Vagina (tissue), 2 donors: Measurements from ENCODE around the gene B4GALNT1. TPM values are rescaled to one million over a fixed set of nuclear protein-coding genes. Genes with fewer than 3 reads are reported as not detected.

ENCODE experiments used
- DNase-seq, 2 donors: peaks; one replicate each; pipeline ENCODE4 v3.0.0-alpha.2; 2017; ENCODE audit errors: extremely low spot score in 2 of 2
- H3K27ac ChIP-seq: fragments of 200-600 bp; sonication (generic); one replicate; pipeline ENCODE4 v1.5.1; 2019
- H3K27me3 ChIP-seq: fragments of 200-600 bp; sonication (generic); one replicate; pipeline ENCODE4 v1.5.1; 2019
- H3K36me3 ChIP-seq, 2 donors: fragments of 200-600 bp; sonication (generic); one replicate each; pipeline ENCODE4 v1.5.1; 2017 to 2019
- H3K4me1 ChIP-seq: fragments of 200-600 bp; sonication (generic); one replicate; pipeline ENCODE4 v1.5.1; 2019
- H3K4me3 ChIP-seq, 2 donors: fragments of 200-600 bp; sonication (generic); 1 replicate in 1 of 2; 2 replicates in 1 of 2; pipeline ENCODE4 v1.5.1; 2016 to 2019
- H3K9me3 ChIP-seq: fragments of 200-600 bp; sonication (generic); one replicate; pipeline ENCODE4 v1.5.1; 2019
- CTCF ChIP-seq, 3 experiments: fragments of 450-650 bp in 2 of 3; fragments of 200-600 bp in 1 of 3; sonication (generic) in 1 of 3; IDR thresholded peaks; one replicate each; pipeline ENCODE4 v1.5.1; 2017 to 2019; ENCODE audit warnings: antibody characterized with exemption in 3 of 3, mild to moderate bottlenecking in 2 of 3, moderate library complexity in 2 of 3
- POLR2A ChIP-seq, 2 donors: fragments of 450-650 bp; IDR thresholded peaks; one replicate each; pipeline ENCODE4 v1.6.1; 2017; ENCODE audit warnings: antibody characterized with exemption in 2 of 2, mild to moderate bottlenecking in 2 of 2, moderate library complexity in 2 of 2
- POLR2AphosphoS5 ChIP-seq, 2 donors: sonication (generic); formaldehyde crosslinking; IDR thresholded peaks; one replicate each; pipeline ENCODE4 v1.9.0; 2017; ENCODE audit warnings: antibody characterized with exemption in 2 of 2, mild to moderate bottlenecking in 2 of 2, low read depth in 1 of 2; ENCODE audit not compliant: insufficient read depth in 1 of 2
- intact Hi-C: fragments of 100-400 bp; cut with DNase I; formaldehyde crosslinking; loops from one replicate; pipeline ENCODE4 v1.15.1; 2023
- total RNA-seq: library from RNA; depleted of rRNA; stranded (reverse); fragments of >200 nt; gene quantifications from one replicate; pipeline ENCODE4 v1.2.3, GENCODE V29; 2016

B4GALNT1 gene
- total RNA-seq, 1 donor from 2014 or later: 7.6 TPM

- peak overlapping the region; percentile 92 for H3K27ac ChIP-seq
- no peaks in the 10 kb centered on the region for H3K36me3 ChIP-seq
- peak overlapping the region; percentile 62 to 63 for H3K4me3 ChIP-seq
- no peaks in the 10 kb centered on the region for H3K27me3 ChIP-seq
- intact Hi-C loops: loop anchor here (5.0 kb wide), 1 partner anchor 1988 kb away; the partner anchor contains the start of gene SLC16A7
- H3K4me1 ChIP-seq: peaks cover 35% of the 10 kb centered on the region
- no peaks in the 10 kb centered on the region for H3K9me3 ChIP-seq
- DNase-seq: no peak
- TF ChIP-seq POLR2A (IDR thresholded peaks at IDR 0.05) (no peak), CTCF (IDR thresholded peaks at IDR 0.05) (no peak), POLR2AphosphoS5 (IDR thresholded peaks at IDR 0.05; ENCODE audit: insufficient read depth in 1 of 2, low read depth in 1 of 2) (no peak)
These were observed 23.8 kb downstream of the B4GALNT1 start for GRCh38 chr12:57609101-57609780.

DNA sequence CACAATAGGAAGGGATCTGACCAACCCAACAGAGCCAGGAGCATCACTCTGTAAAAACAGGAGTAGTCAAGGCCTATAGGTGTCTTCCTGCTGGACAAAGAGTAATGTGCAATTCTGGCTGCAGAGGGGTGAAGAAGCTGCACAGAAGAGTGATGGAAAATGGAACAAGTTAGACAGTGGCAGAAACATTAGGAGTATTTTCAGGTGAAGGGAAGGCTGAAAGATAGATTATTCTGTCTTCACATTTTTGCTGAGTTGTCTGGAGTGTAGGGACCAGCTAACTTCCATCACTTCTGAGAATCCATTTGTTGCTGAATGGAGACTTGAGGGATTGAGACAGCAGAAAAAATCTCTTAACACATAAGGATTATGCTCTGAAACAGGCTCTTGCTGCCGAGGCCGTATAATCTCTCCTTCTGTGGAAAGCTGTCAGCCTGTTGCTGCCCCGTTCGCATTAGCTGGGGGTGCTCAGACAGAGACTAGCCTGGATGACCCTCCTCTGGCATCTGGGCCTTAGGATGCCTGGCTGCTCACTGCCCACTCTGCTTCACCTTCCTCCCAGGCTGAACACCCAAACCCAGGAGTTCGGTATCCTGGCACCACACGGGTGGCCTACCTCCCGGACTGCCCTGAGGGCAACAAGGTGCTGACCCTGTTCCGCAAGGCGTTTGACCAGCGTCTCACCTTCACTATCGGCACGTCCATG lies 24.9 kb downstream of the B4GALNT1 start:
- TF ChIP-seq POLR2AphosphoS5 (IDR thresholded peaks at IDR 0.05; ENCODE audit: insufficient read depth in 1 of 2, low read depth in 1 of 2): no peak
- no peak for TF ChIP-seq POLR2A (IDR thresholded peaks at IDR 0.05)
- no peak for TF ChIP-seq CTCF (IDR thresholded peaks at IDR 0.05)
- no peak for DNase-seq
- no peaks in the 10 kb centered on the region for H3K36me3 ChIP-seq
- peaks cover 46% of the 10 kb centered on the region for H3K4me1 ChIP-seq
- no peak overlapping the region for H3K4me3 ChIP-seq
- no peaks in the 10 kb centered on the region for H3K9me3 ChIP-seq
- H3K27ac ChIP-seq: no peak overlapping the region
- H3K27me3 ChIP-seq: no peaks in the 10 kb centered on the region
- intact Hi-C loops: loop anchor here (5.0 kb wide), 1 partner anchor 1989 kb away; the partner anchor contains the start of gene SLC16A7

DNA sequence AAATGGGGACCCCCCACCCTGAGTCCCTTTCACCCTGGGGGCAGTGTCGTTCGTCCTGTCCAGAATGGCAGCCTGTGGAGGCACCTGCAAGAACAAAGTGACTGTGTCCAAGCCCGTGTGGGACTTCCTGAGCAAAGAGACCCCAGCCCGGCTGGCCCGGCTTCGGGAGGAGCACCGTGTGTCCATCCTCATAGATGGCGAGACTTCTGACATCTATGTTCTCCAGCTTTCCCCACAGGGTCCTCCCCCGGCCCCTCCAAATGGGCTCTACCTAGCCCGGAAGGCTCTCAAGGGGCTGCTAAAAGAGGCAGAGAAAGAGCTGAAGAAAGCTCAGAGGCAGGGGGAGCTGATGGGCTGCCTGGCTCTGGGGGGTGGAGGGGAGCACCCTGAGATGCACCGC lies 26.2 kb downstream of the B4GALNT1 start:
- intact Hi-C loops: loop anchor here (5.0 kb wide), 1 partner anchor 1990 kb away; the partner anchor contains the start of gene SLC16A7
- Histone ChIP-seq H3K9me3 (no peaks in the 10 kb centered on the region), H3K36me3 (no peaks in the 10 kb centered on the region), H3K27ac (peak overlapping the region; percentile 7), H3K27me3 (no peaks in the 10 kb centered on the region), H3K4me1 (peaks cover 35% of the 10 kb centered on the region), H3K4me3 (no peak overlapping the region)
- DNase-seq: no peak
- TF ChIP-seq POLR2AphosphoS5 (IDR thresholded peaks at IDR 0.05; ENCODE audit: insufficient read depth in 1 of 2, low read depth in 1 of 2): no peak

DNA sequence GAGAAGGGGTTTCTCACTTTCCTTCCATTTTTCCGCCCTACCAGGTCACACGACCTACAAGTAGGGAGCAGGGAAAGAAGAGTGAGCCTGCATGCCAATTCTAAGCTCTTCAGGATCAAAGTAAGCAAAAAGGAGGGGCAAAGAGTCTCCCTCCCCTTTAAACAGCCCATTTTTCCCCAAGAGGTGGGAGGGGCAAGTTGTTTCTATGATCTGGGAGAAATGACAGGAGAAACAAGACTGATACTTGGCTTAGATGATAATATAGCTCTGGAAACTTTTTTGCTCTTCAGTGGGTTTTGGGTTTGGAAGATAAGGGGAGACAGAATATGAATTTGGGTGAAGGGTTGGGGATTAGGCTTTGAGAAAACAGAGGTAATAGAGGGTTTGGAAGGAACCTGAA lies 26.6 kb downstream of the B4GALNT1 start:
- Histone ChIP-seq H3K27me3 (no peaks in the 10 kb centered on the region), H3K4me1 (peaks cover 31% of the 10 kb centered on the region), H3K36me3 (peaks cover 0 to 4% of the 10 kb centered on the region in 2 donors), H3K9me3 (no peaks in the 10 kb centered on the region), H3K27ac (peak overlapping the region; percentile 99), H3K4me3 (no peak overlapping the region)
- DNase-seq: no peak
- intact Hi-C loops: loop anchor here (5.0 kb wide), 1 partner anchor 1991 kb away; the partner anchor contains the start of gene SLC16A7
- no peak for TF ChIP-seq POLR2AphosphoS5 (IDR thresholded peaks at IDR 0.05; ENCODE audit: insufficient read depth in 1 of 2, low read depth in 1 of 2)
- no peak for TF ChIP-seq POLR2A (IDR thresholded peaks at IDR 0.05)
- no peak for TF ChIP-seq CTCF (IDR thresholded peaks at IDR 0.05)

DNA sequence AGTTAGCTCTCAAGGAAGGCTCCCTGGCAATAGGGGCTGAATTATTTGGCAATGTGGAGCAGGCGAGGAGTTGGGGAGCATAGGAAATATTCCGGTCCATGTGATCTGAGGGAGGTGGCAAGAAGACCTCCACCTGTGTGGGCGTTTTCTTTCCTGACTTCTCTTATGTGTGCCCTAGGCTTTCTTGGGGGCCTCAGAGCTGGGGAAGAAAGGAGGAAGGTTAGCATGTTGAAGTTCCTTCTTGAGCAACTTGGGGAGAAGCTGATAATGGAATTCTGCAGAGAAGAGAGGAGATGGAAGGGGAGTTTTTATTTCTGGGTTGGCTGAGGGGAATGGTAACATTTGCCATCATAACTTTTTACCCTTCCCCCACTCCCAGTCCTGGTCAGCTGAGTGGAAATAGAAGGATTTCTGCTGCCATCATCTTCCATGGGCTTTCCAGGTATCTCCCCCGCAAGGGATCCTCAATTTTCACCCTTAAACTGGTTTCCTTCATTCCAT lies 27.1 kb downstream of the B4GALNT1 start:
- TF ChIP-seq POLR2A (IDR thresholded peaks at IDR 0.05) (no peak), POLR2AphosphoS5 (IDR thresholded peaks at IDR 0.05; ENCODE audit: insufficient read depth in 1 of 2, low read depth in 1 of 2) (no peak), CTCF (IDR thresholded peaks at IDR 0.05) (no peak)
- H3K36me3 ChIP-seq: peaks cover 0 to 7% of the 10 kb centered on the region in 2 donors
- H3K27ac ChIP-seq: peak overlapping the region; percentile 99
- no peak for DNase-seq
- H3K4me1 ChIP-seq: peaks cover 28% of the 10 kb centered on the region
- no peaks in the 10 kb centered on the region for H3K27me3 ChIP-seq
- H3K4me3 ChIP-seq: peak overlapping the region; percentile 64 to 76
- no peaks in the 10 kb centered on the region for H3K9me3 ChIP-seq
- intact Hi-C loops: loop anchor here (2.0 to 5.0 kb wide), 2 partner anchors 85 to 1991 kb away; partner anchors contain the start of genes DDIT3 and SLC16A7
